CD8-positive, alpha-beta memory T cell (primary cell): ENCODE data around the gene PPARD. TPM values are rescaled to one million over a fixed set of nuclear protein-coding genes. Genes with fewer than 3 reads are reported as not detected.

Experiments
- CTCF ChIA-PET: fragments of 350-600 bp; sonication (Branson Sonifier 250); formaldehyde crosslinking; loops from one replicate; lab custom pipeline; 2021; ENCODE audit warnings: antibody characterized with exemption; lab: Charles Lee
- POLR2A ChIA-PET: fragments of 350-600 bp; sonication (Branson Sonifier 250); formaldehyde crosslinking; loops from one replicate; lab custom pipeline; 2021; ENCODE audit warnings: antibody characterized with exemption; lab: Charles Lee
- DNase-seq, 5 donors: peaks; one replicate each; pipeline versions ENCODE4 v3.0.0 to v3.0.0-alpha.2; 2020 to 2022; ENCODE audit warnings: mixed read lengths in 1 of 5
- H3K27ac ChIP-seq: one replicate; pipeline ENCODE4 v1.7.0; 2013; ENCODE audit warnings: low read depth, mild to moderate bottlenecking, low read length, moderate library complexity
- H3K27me3 ChIP-seq: 2 replicates; pipeline ENCODE4 v1.7.0; 2013; ENCODE audit warnings: low read length, mild to moderate bottlenecking; ENCODE audit not compliant: insufficient read depth, poor library complexity, severe bottlenecking
- H3K36me3 ChIP-seq: 2 replicates; pipeline ENCODE4 v1.7.0; 2013; ENCODE audit warnings: mild to moderate bottlenecking, low read length, moderate library complexity; ENCODE audit not compliant: insufficient read depth
- H3K4me1 ChIP-seq: 2 replicates; pipeline ENCODE4 v1.7.0; 2013; ENCODE audit warnings: mild to moderate bottlenecking, low read length, moderate library complexity; ENCODE audit not compliant: insufficient read depth
- H3K4me3 ChIP-seq: 2 replicates; pipeline ENCODE4 v1.7.0; 2013; ENCODE audit warnings: mild to moderate bottlenecking, low read length
- H3K9me3 ChIP-seq: 2 replicates; pipeline ENCODE4 v1.7.0; 2013; ENCODE audit warnings: mild to moderate bottlenecking, low read length
- H3K27ac Mint-ChIP-seq, 8 donors: one replicate each; pipeline ENCODE4 v1.8.0; 2020 to 2021; ENCODE audit warnings: mixed read lengths in 8 of 8, mild to moderate bottlenecking in 6 of 8, inconsistent platforms in 3 of 8, moderate library complexity in 3 of 8
- H3K27me3 Mint-ChIP-seq, 2 donors: one replicate each; pipeline ENCODE4 v1.8.0; 2020 to 2021; ENCODE audit warnings: mixed read lengths in 2 of 2, mild to moderate bottlenecking in 1 of 2, moderate library complexity in 1 of 2
- H3K36me3 Mint-ChIP-seq, 3 donors: one replicate each; pipeline ENCODE4 v1.8.0; 2020 to 2021; ENCODE audit warnings: mixed read lengths in 3 of 3, inconsistent platforms in 1 of 3, mild to moderate bottlenecking in 1 of 3
- H3K4me1 Mint-ChIP-seq, 3 donors: one replicate each; pipeline ENCODE4 v1.8.0; 2020 to 2021; ENCODE audit warnings: mixed read lengths in 3 of 3, inconsistent platforms in 1 of 3, mild to moderate bottlenecking in 1 of 3
- H3K4me3 Mint-ChIP-seq, 7 donors: one replicate each; pipeline ENCODE4 v1.8.0; 2020 to 2021; ENCODE audit warnings: mixed read lengths in 7 of 7, mild to moderate bottlenecking in 6 of 7, moderate library complexity in 4 of 7, inconsistent platforms in 2 of 7
- H3K9me3 Mint-ChIP-seq, 5 donors: one replicate each; pipeline ENCODE4 v1.8.0; 2020 to 2022; ENCODE audit warnings: mixed read lengths in 5 of 5, mild to moderate bottlenecking in 3 of 5, moderate library complexity in 2 of 5, inconsistent platforms in 1 of 5
- polyA plus RNA-seq: library from polyadenylated mRNA; unstranded; fragments of 300-500 nt; fragmentation: Illumina TruSeq; gene quantifications from one replicate; pipeline ENCODE4 v1.2.3, GENCODE V29; 2021
- total RNA-seq, 2 experiments: library from RNA; stranded (reverse); gene quantifications; one replicate each; pipeline ENCODE4 v1.2.3, GENCODE V29; 2021

PPARD gene
- total and polyA plus RNA-seq, 3 experiments from 2014 or later = 7.7 to 16.2 (median 14.8) TPM

- H3K36me3 ChIP-seq = no peaks in the 10 kb centered on the region
- no peaks in the 10 kb centered on the region for H3K9me3 ChIP-seq
- H3K9me3 Mint-ChIP-seq = no peaks in the 10 kb centered on the region
- no peak overlapping the region for H3K4me3 ChIP-seq
- H3K4me1 ChIP-seq = peaks cover 42% of the 10 kb centered on the region
- peaks cover 0 to 1% of the 10 kb centered on the region in 2 donors for H3K27me3 Mint-ChIP-seq
- peaks cover 0 to 13% (median 12%) of the 10 kb centered on the region in 3 donors for H3K36me3 Mint-ChIP-seq
- H3K27me3 ChIP-seq = no peaks in the 10 kb centered on the region
- H3K27ac ChIP-seq = peak overlapping the region; percentile 17
- peaks cover 47 to 73% (median 69%) of the 10 kb centered on the region in 3 donors for H3K4me1 Mint-ChIP-seq
- DNase-seq = no peak
- CTCF ChIA-PET = interaction anchor here (1.0 to 1.2 kb wide), 3 partner anchors 26 to 75 kb away, joined by 4 read pairs; partner anchors contain the start of gene RPL10A
- peak overlapping the region in 1 of 7 donors; percentile 79 for H3K4me3 Mint-ChIP-seq
- peak overlapping the region; percentile 81 to 95 (median 88) for H3K27ac Mint-ChIP-seq
- POLR2A ChIA-PET = no interaction called here
Observed at GRCh38 chr6:35392773-35393672, 50.7 kb downstream of the PPARD start.

GRCh38 chr6:35396991-35397390 is 54.6 kb downstream of the PPARD start:
- POLR2A ChIA-PET = no interaction called here
- no peaks in the 10 kb centered on the region for H3K9me3 ChIP-seq
- CTCF ChIA-PET = interaction anchor here (1.1 kb wide), 1 partner anchor 23 kb away, joined by 3 read pairs; no protein-coding TSS in a partner anchor

DNA sequence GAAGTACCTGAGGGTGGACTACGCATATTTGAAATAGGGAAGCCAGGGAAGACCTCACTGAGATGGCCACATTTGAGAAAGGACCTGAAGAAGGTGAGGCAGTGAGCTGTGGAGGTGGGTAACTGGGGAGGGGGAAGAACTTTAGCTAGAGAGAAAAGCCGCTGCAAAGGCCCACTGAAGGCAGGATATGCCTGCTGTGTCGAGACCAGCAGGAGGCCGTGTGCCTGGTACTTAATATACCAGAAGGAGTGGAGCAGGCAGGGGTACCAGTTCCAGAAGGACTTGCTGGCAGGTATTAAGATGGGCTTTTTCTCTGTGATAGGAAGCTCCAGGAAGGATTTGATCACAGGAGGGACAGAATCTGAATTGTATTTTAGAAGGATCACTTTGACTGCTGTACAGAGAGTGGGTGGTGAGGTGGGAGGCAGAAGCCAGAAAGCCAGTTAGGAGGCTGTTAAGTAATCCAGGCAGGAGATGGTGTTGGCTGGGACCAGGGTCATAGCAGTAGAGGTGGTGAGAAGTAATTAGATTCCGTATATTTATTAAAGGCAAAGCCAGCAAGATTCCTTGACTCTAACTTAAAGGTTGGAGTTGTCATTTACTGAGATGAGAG is 55.6 kb downstream of the PPARD start:
- Histone ChIP-seq H3K4me1 (peaks cover 19% of the 10 kb centered on the region), H3K4me3 (no peak overlapping the region), H3K9me3 (no peaks in the 10 kb centered on the region), H3K27ac (no peak overlapping the region), H3K27me3 (no peaks in the 10 kb centered on the region), H3K36me3 (no peaks in the 10 kb centered on the region)
- ChIA-PET POLR2A (no interaction called here), CTCF (interaction anchor here (1.1 kb wide), 1 partner anchor 22 kb away, joined by 3 read pairs; no protein-coding TSS in a partner anchor)
- peaks cover 0 to 19% (median 12%) of the 10 kb centered on the region in 3 donors for H3K36me3 Mint-ChIP-seq
- no peak for DNase-seq
- H3K4me1 Mint-ChIP-seq = peaks cover 40 to 66% (median 55%) of the 10 kb centered on the region in 3 donors
- no peak overlapping the region for H3K4me3 Mint-ChIP-seq
- H3K27me3 Mint-ChIP-seq = peaks cover 0 to 1% of the 10 kb centered on the region in 2 donors
- peak overlapping the region in 4 of 8 donors; percentile 34 to 89 (median 64) for H3K27ac Mint-ChIP-seq
- H3K9me3 Mint-ChIP-seq = no peaks in the 10 kb centered on the region

More at GRCh38 chr6:35396991-35397390, 54.6 kb downstream of the PPARD start:
- Mint-ChIP-seq H3K4me1 (peaks cover 42 to 72% (median 58%) of the 10 kb centered on the region in 3 donors), H3K27me3 (peaks cover 0 to 1% of the 10 kb centered on the region in 2 donors), H3K27ac (no peak overlapping the region), H3K9me3 (no peaks in the 10 kb centered on the region), H3K36me3 (peaks cover 0 to 19% (median 12%) of the 10 kb centered on the region in 3 donors), H3K4me3 (no peak overlapping the region)
- Histone ChIP-seq H3K4me1 (peaks cover 29% of the 10 kb centered on the region), H3K27me3 (no peaks in the 10 kb centered on the region), H3K27ac (no peak overlapping the region), H3K4me3 (no peak overlapping the region), H3K36me3 (no peaks in the 10 kb centered on the region)
- no peak for DNase-seq

DNA sequence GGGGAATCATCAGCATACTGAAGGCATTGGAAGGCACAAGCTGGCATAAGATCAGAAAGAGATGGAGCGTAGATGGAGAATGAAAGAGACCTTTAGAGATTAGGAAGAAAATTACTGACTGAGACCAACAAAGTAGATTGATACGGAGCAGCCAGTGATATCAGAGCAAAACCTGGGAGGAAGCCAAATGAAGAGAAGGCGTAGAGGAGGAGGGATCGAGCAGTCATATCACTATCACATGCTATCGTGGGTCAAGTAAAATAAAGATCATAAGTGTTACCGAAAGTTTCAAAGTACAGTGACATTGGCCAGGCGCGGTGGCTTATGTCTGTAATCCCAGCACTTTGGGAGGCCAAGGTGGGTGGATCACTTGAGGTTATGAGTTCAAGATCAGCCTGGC is 56.2 kb downstream of the PPARD start:
- H3K4me1 ChIP-seq = peaks cover 13% of the 10 kb centered on the region

DNA sequence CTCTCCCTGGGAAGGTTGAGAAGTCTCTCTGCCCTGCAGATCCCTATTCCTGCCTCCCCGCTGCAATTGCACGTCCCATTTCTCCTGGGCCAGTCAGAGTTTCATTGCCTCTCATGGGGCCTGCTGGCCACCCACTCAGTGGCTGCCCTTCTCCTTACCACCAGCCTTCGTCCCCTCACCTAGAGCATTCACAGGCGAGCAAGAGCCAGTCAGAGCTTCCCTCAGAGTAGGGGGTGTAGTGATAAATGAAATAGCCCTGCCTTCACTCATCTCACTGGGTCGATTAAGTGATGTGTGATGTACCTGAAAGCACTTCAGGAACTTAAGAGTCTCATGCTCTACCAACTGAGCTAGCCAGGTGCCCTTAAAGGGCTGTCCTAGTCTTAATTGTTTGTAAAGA is 57.8 kb downstream of the PPARD start:
- no peaks in the 10 kb centered on the region for H3K4me1 ChIP-seq
- H3K9me3 ChIP-seq = no peaks in the 10 kb centered on the region
- H3K36me3 Mint-ChIP-seq = peaks cover 0 to 21% (median 12%) of the 10 kb centered on the region in 3 donors
- no peaks in the 10 kb centered on the region for H3K27me3 ChIP-seq
- H3K36me3 ChIP-seq = no peaks in the 10 kb centered on the region
- H3K4me1 Mint-ChIP-seq = peaks cover 29 to 48% (median 35%) of the 10 kb centered on the region in 3 donors
- H3K27me3 Mint-ChIP-seq = peaks cover 0 to 1% of the 10 kb centered on the region in 2 donors
- H3K27ac Mint-ChIP-seq = no peak overlapping the region
- H3K27ac ChIP-seq = no peak overlapping the region
- no peak overlapping the region for H3K4me3 Mint-ChIP-seq
- no peaks in the 10 kb centered on the region for H3K9me3 Mint-ChIP-seq
- ChIA-PET CTCF (no interaction called here), POLR2A (no interaction called here)
- no peak for DNase-seq
- no peak overlapping the region for H3K4me3 ChIP-seq

More for the DNA sequence above, 56.2 kb downstream of the PPARD start:
- Mint-ChIP-seq H3K4me1 (peaks cover 36 to 62% (median 49%) of the 10 kb centered on the region in 3 donors), H3K36me3 (peaks cover 0 to 19% (median 12%) of the 10 kb centered on the region in 3 donors), H3K9me3 (no peaks in the 10 kb centered on the region), H3K27ac (peak overlapping the region in 3 of 8 donors; percentile 2 to 65 (median 34)), H3K4me3 (no peak overlapping the region), H3K27me3 (peaks cover 0 to 1% of the 10 kb centered on the region in 2 donors)
- Histone ChIP-seq H3K36me3 (no peaks in the 10 kb centered on the region), H3K27ac (no peak overlapping the region), H3K4me3 (no peak overlapping the region), H3K27me3 (no peaks in the 10 kb centered on the region), H3K9me3 (no peaks in the 10 kb centered on the region)
- POLR2A ChIA-PET = no interaction called here
- no peak for DNase-seq
- CTCF ChIA-PET = no interaction called here

- ChIA-PET POLR2A (no interaction called here), CTCF (no interaction called here)
- H3K9me3 ChIP-seq = no peaks in the 10 kb centered on the region
- H3K27ac ChIP-seq = no peak overlapping the region
- Mint-ChIP-seq H3K4me3 (no peak overlapping the region), H3K9me3 (no peaks in the 10 kb centered on the region), H3K4me1 (peaks cover 25 to 43% (median 31%) of the 10 kb centered on the region in 3 donors), H3K27ac (peak overlapping the region in 4 of 8 donors; percentile 43 to 85 (median 66)), H3K36me3 (peaks cover 0 to 18% (median 9%) of the 10 kb centered on the region in 3 donors), H3K27me3 (peaks cover 0 to under 1% of the 10 kb centered on the region in 2 donors)
- H3K27me3 ChIP-seq = no peaks in the 10 kb centered on the region
- no peaks in the 10 kb centered on the region for H3K4me1 ChIP-seq
- DNase-seq = no peak
- no peaks in the 10 kb centered on the region for H3K36me3 ChIP-seq
- no peak overlapping the region for H3K4me3 ChIP-seq
Observed at GRCh38 chr6:35400901-35401311, 58.5 kb downstream of the PPARD start.

DNA sequence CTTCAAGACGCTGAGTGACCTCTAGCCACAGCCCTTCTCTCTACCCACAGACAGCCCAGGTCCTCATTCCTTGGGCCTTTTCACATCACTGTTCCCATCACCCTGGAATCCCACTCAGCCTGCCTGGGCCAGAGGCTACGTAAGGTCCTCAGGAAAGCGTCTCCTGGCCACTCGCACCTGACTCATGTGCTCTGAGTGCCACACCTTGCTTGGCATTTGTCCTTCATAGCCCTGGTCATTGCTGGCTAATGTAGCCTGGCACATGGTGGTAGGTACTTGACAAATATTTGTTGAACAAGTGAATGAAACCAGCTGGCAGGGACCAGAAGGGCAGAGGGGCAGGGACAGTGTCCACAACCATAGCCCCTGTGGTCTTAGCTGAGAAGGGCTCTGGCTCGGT is 59.2 kb downstream of the PPARD start:
- no peaks in the 10 kb centered on the region for H3K9me3 Mint-ChIP-seq
- ChIA-PET POLR2A (no interaction called here), CTCF (no interaction called here)
- no peak overlapping the region for H3K4me3 ChIP-seq
- H3K27ac ChIP-seq = no peak overlapping the region
- H3K36me3 Mint-ChIP-seq = peaks cover 0 to 18% (median 9%) of the 10 kb centered on the region in 3 donors
- H3K27me3 Mint-ChIP-seq = no peaks in the 10 kb centered on the region
- H3K4me3 Mint-ChIP-seq = no peak overlapping the region
- peaks cover 25 to 47% (median 31%) of the 10 kb centered on the region in 3 donors for H3K4me1 Mint-ChIP-seq
- H3K4me1 ChIP-seq = no peaks in the 10 kb centered on the region
- H3K27ac Mint-ChIP-seq = peak overlapping the region; percentile 16 to 88 (median 66)
- no peak for DNase-seq
- H3K36me3 ChIP-seq = no peaks in the 10 kb centered on the region
- H3K27me3 ChIP-seq = no peaks in the 10 kb centered on the region
- H3K9me3 ChIP-seq = no peaks in the 10 kb centered on the region
